ENCODE data around the gene PHKA2.

Gene PHKA2

GRCh38 chrX:18931972-18932371 lies 51.9 kb downstream of the PHKA2 start:
- DNase-seq (ENCODE audit: low read depth in 2 of 2): no peak

- no peak for DNase-seq (ENCODE audit: low read depth in 2 of 2)
Observed at GRCh38 chrX:18929775-18930174, 54.1 kb downstream of the PHKA2 start.

GRCh38 chrX:18927558-18927957 lies 56.4 kb downstream of the PHKA2 start:
- no peak for DNase-seq (ENCODE audit: low read depth in 2 of 2)

- DNase-seq (ENCODE audit: low read depth in 2 of 2): no peak
Observed at GRCh38 chrX:18924507-18925088, 59.3 kb downstream of the PHKA2 start.

- DNase-seq (ENCODE audit: low read depth in 2 of 2): no peak
Observed at GRCh38 chrX:18920566-18920965, 63.3 kb downstream of the PHKA2 start.

GRCh38 chrX:18920079-18920478 lies 63.8 kb downstream of the PHKA2 start:
- no peak for DNase-seq (ENCODE audit: low read depth in 2 of 2)

GRCh38 chrX:18917831-18918230 lies 66.1 kb downstream of the PHKA2 start:
- DNase-seq (ENCODE audit: low read depth in 2 of 2): no peak

- DNase-seq (ENCODE audit: low read depth in 2 of 2): no peak
Observed at GRCh38 chrX:18906286-18906685, 77.6 kb downstream of the PHKA2 start.

- DNase-seq (ENCODE audit: low read depth in 2 of 2): no peak
Observed at GRCh38 chrX:18900401-18900976, 83.4 kb downstream of the PHKA2 start.

GRCh38 chrX:18899796-18900380 lies 84.0 kb downstream of the PHKA2 start:
- no peak for DNase-seq (ENCODE audit: low read depth in 2 of 2)

- no peak for DNase-seq (ENCODE audit: low read depth in 2 of 2)
Observed at GRCh38 chrX:18898492-18898891, 85.4 kb downstream of the PHKA2 start.

- no peak for DNase-seq (ENCODE audit: low read depth in 2 of 2)
Observed at GRCh38 chrX:18898091-18898490, 85.8 kb downstream of the PHKA2 start.

GRCh38 chrX:18897611-18898010 lies 86.3 kb downstream of the PHKA2 start:
- no peak for DNase-seq (ENCODE audit: low read depth in 2 of 2)

- DNase-seq (ENCODE audit: low read depth in 2 of 2): no peak
Observed at GRCh38 chrX:18896680-18897544, 87.0 kb downstream of the PHKA2 start.

- no peak for DNase-seq (ENCODE audit: low read depth in 2 of 2)
Observed at GRCh38 chrX:18895189-18895951, 88.5 kb downstream of the PHKA2 start.

GRCh38 chrX:18894156-18894555 lies 89.8 kb downstream of the PHKA2 start:
- no peak for DNase-seq (ENCODE audit: low read depth in 2 of 2)

GRCh38 chrX:18893536-18893935 lies 90.4 kb downstream of the PHKA2 start:
- DNase-seq (ENCODE audit: low read depth in 2 of 2): no peak

GRCh38 chrX:18892899-18893298 lies 91.0 kb downstream of the PHKA2 start:
- DNase-seq (ENCODE audit: low read depth in 2 of 2): no peak

GRCh38 chrX:18891548-18891945 lies 92.4 kb downstream of the PHKA2 start:
- no peak for DNase-seq (ENCODE audit: low read depth in 2 of 2)

GRCh38 chrX:18890724-18891547 lies 93.0 kb downstream of the PHKA2 start:
- no peak for DNase-seq (ENCODE audit: low read depth in 2 of 2)

GRCh38 chrX:18890049-18890381 lies 93.9 kb downstream of the PHKA2 start:
- no peak for DNase-seq (ENCODE audit: low read depth in 2 of 2)

Data from stimulated activated CD8-positive, alpha-beta memory T cell treated with anti-CD3 and anti-CD28 coated beads, Interleukin-7, amount 100 ng/mL, for 1 hour (primary cell).